GM23338 (cell line): ENCODE results near the gene UPF2. TPM values are rescaled to one million over a fixed set of nuclear protein-coding genes. Genes with fewer than 3 reads are reported as not detected.

Experiments
- ATAC-seq: fragments of 200-7000 bp; cut with Tn5 transposase; 3 replicates; pipeline ENCODE4 v1.9.1; 2020
- DNase-seq: peaks from one replicate; pipeline ENCODE4 v3.0.0-alpha.2; 2015; ENCODE audit warnings: low spot score
- H2AFZ ChIP-seq: fragments of 200-600 bp; sonication (generic); 2 replicates; pipeline ENCODE4 v1.8.0; 2016; ENCODE audit warnings: antibody characterized with exemption, mild to moderate bottlenecking, moderate library complexity
- H3F3A ChIP-seq: fragments of 200-600 bp; sonication (generic); replicated peaks from 2 replicates; pipeline ENCODE4 v1.8.0; 2017; ENCODE audit warnings: antibody characterized with exemption, mixed run types, low read depth
- H3K27ac ChIP-seq: fragments of 200-600 bp; sonication (generic); 2 replicates; pipeline ENCODE4 v1.6.1; 2016; ENCODE audit warnings: low read depth
- H3K27me3 ChIP-seq: fragments of 200-600 bp; sonication (generic); 2 replicates; pipeline ENCODE4 v1.8.0; 2016; ENCODE audit warnings: mild to moderate bottlenecking, mixed run types, moderate library complexity; ENCODE audit not compliant: insufficient read depth
- H3K36me3 ChIP-seq: fragments of 200-600 bp; sonication (generic); 2 replicates; pipeline ENCODE4 v1.8.0; 2016; ENCODE audit warnings: mild to moderate bottlenecking; ENCODE audit not compliant: insufficient read depth
- H3K4me1 ChIP-seq: fragments of 200-600 bp; sonication (generic); 2 replicates; pipeline ENCODE4 v1.8.0; 2016; ENCODE audit warnings: mild to moderate bottlenecking, moderate library complexity; ENCODE audit not compliant: insufficient read depth
- H3K4me2 ChIP-seq: fragments of 200-600 bp; sonication (generic); 2 replicates; pipeline ENCODE4 v1.7.1; 2017; ENCODE audit warnings: mixed run types
- H3K4me3 ChIP-seq: fragments of 200-600 bp; sonication (generic); 2 replicates; pipeline ENCODE4 v1.6.1; 2016; ENCODE audit warnings: mixed run types
- H3K79me2 ChIP-seq: fragments of 200-600 bp; sonication (generic); replicated peaks from 2 replicates; pipeline ENCODE4 v1.8.0; 2017; ENCODE audit warnings: mild to moderate bottlenecking; ENCODE audit not compliant: insufficient read depth
- H3K9me2 ChIP-seq: fragments of 200-600 bp; sonication (generic); 2 replicates; pipeline ENCODE4 v1.8.0; 2017; ENCODE audit not compliant: insufficient read depth
- H4K20me1 ChIP-seq: fragments of 200-600 bp; sonication (generic); replicated peaks from 2 replicates; pipeline ENCODE4 v1.8.0; 2017; ENCODE audit warnings: mild to moderate bottlenecking; ENCODE audit not compliant: insufficient read depth
- H3K27ac Mint-ChIP-seq: 2 replicates; pipeline ENCODE4 v1.8.0; 2020; ENCODE audit warnings: inconsistent platforms, mild to moderate bottlenecking, moderate library complexity, mixed read lengths
- H3K27me3 Mint-ChIP-seq: 3 replicates; pipeline ENCODE4 v1.8.0; 2022; ENCODE audit warnings: low read depth, mild to moderate bottlenecking, moderate library complexity, mixed read lengths, inconsistent platforms; ENCODE audit not compliant: insufficient read depth, poor library complexity
- H3K36me3 Mint-ChIP-seq: 3 replicates; pipeline ENCODE4 v1.8.0; 2021; ENCODE audit warnings: low read depth, mild to moderate bottlenecking, inconsistent platforms, moderate library complexity, mixed read lengths
- H3K4me1 Mint-ChIP-seq: 3 replicates; pipeline ENCODE4 v1.8.0; 2020; ENCODE audit warnings: mild to moderate bottlenecking, inconsistent platforms, mixed read lengths
- H3K4me3 Mint-ChIP-seq: 3 replicates; pipeline ENCODE4 v1.8.0; 2021; ENCODE audit warnings: moderate library complexity, mild to moderate bottlenecking, inconsistent platforms, mixed read lengths
- H3K9me3 Mint-ChIP-seq: 3 replicates; pipeline ENCODE4 v1.8.0; 2020; ENCODE audit warnings: moderate library complexity, mild to moderate bottlenecking, inconsistent platforms, mixed read lengths
- ETS1 ChIP-seq: IDR thresholded peaks from 2 replicates; pipeline ENCODE4 v1.6.1; 2016; ENCODE audit warnings: antibody characterized with exemption
- EZH2phosphoT487 ChIP-seq: fragments of 200-600 bp; sonication (generic); IDR thresholded peaks from one replicate; pipeline ENCODE4 v1.8.1; 2018; ENCODE audit warnings: antibody characterized with exemption; ENCODE audit not compliant: unreplicated experiment
- JUNB ChIP-seq: IDR thresholded peaks from one replicate; pipeline ENCODE4 v1.6.1; 2016; ENCODE audit warnings: antibody characterized with exemption; ENCODE audit not compliant: unreplicated experiment
- NANOG ChIP-seq: IDR thresholded peaks from 2 replicates; pipeline ENCODE4 v1.6.1; 2016; ENCODE audit warnings: antibody characterized with exemption, borderline replicate concordance
- REST ChIP-seq: IDR thresholded peaks from one replicate; pipeline ENCODE4 v1.6.1; 2018; ENCODE audit warnings: antibody characterized with exemption; ENCODE audit not compliant: unreplicated experiment
- STAT1 ChIP-seq: IDR thresholded peaks from one replicate; pipeline ENCODE4 v1.6.1; 2016; ENCODE audit warnings: antibody characterized with exemption; ENCODE audit not compliant: unreplicated experiment
- polyA plus RNA-seq: library from polyadenylated mRNA; unstranded; fragments of >200 nt; fragmentation: Nextera tagmentation; extraction: Ambion mirVana; gene quantifications from 2 replicates; pipeline ENCODE4 v1.2.1, GENCODE V29; 2016
- small RNA-seq: library from RNA; depleted of rRNA; stranded (forward); fragments of <200 nt; gene quantifications from one replicate; pipeline ENCODE3, GENCODE V24; 2014; ENCODE audit warnings: low replicate concordance
- total RNA-seq: library from RNA; depleted of rRNA; stranded (reverse); fragments of >200 nt; shearing (Covaris generic); gene quantifications from 2 replicates; pipeline ENCODE4 v1.2.3, GENCODE V29; 2014; rRNA removed
- TF ChIP-seq, protein P1 (sequence below), 2 experiments: fragments of 200-600 bp in 1 of 2; sonication (generic) in 1 of 2; conservative IDR thresholded peaks; 2 replicates each; pipeline versions ENCODE4 v1.5.1 to v1.6.1; 2016 to 2017; ENCODE audit warnings: antibody characterized with exemption in 2 of 2, low read depth in 2 of 2, mild to moderate bottlenecking in 2 of 2, moderate library complexity in 1 of 2

UPF2 gene
- total and polyA plus RNA-seq, 2 experiments from 2014 or later: 29.0 to 78.5 TPM

DNA sequence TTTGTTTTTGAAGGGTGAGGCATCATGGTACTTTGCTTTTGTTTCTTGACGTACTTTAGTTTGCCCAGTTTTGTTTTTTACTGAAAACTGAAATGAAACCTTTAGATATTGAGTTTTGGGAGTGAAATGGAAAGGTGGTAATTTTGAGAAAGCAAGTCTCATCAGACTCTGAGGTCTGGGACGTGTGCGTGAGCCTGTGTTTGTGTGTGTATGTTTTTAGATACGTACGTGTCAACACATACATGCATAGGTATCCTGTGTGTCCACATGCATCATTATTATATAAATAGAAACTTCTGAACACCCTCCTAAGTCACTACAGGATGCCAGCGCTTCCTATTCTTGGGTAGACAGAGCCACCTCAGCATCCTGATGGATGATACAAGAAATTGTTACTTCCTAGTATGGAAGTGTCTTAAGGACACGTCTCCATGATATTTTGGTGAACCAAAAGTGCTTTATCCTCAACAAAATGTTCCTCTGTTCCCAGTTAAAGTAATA is 171.7 kb downstream of the UPF2 start:
- H3K4me1 ChIP-seq: peaks cover 27% of the 10 kb centered on the region
- no peaks in the 10 kb centered on the region for H3K36me3 ChIP-seq
- H3K27me3 Mint-ChIP-seq: peaks cover 2% of the 10 kb centered on the region
- no peak overlapping the region for H3K27ac Mint-ChIP-seq
- H3K4me2 ChIP-seq: no peak overlapping the region
- H3K9me3 Mint-ChIP-seq: no peaks in the 10 kb centered on the region
- H3K36me3 Mint-ChIP-seq: no peaks in the 10 kb centered on the region
- no peak overlapping the region; the same call in 1 of the 2 replicates for H3K4me3 ChIP-seq
- H3K27me3 ChIP-seq: peaks cover 32% of the 10 kb centered on the region
- H4K20me1 ChIP-seq: no peaks in the 10 kb centered on the region
- H3K4me1 Mint-ChIP-seq: peaks cover 47% of the 10 kb centered on the region
- TF ChIP-seq, protein P1, sequence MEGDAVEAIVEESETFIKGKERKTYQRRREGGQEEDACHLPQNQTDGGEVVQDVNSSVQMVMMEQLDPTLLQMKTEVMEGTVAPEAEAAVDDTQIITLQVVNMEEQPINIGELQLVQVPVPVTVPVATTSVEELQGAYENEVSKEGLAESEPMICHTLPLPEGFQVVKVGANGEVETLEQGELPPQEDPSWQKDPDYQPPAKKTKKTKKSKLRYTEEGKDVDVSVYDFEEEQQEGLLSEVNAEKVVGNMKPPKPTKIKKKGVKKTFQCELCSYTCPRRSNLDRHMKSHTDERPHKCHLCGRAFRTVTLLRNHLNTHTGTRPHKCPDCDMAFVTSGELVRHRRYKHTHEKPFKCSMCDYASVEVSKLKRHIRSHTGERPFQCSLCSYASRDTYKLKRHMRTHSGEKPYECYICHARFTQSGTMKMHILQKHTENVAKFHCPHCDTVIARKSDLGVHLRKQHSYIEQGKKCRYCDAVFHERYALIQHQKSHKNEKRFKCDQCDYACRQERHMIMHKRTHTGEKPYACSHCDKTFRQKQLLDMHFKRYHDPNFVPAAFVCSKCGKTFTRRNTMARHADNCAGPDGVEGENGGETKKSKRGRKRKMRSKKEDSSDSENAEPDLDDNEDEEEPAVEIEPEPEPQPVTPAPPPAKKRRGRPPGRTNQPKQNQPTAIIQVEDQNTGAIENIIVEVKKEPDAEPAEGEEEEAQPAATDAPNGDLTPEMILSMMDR (conservative IDR thresholded peaks at IDR 0.05; ENCODE audit: low read depth in 2 of 2): no peak
- TF ChIP-seq REST (no peak), ETS1 (no peak), STAT1 (no peak)
- no peak overlapping the region for H3K27ac ChIP-seq
- no peak overlapping the region for H2AFZ ChIP-seq
- DNase-seq (no peak), ATAC-seq (no peak)
- no peaks in the 10 kb centered on the region for H3K9me2 ChIP-seq
- H3F3A ChIP-seq: peaks cover 4% of the 10 kb centered on the region
- no peaks in the 10 kb centered on the region for H3K79me2 ChIP-seq
- H3K4me3 Mint-ChIP-seq: peak overlapping the region; percentile 53; the same call in 2 of the 3 replicates

DNA sequence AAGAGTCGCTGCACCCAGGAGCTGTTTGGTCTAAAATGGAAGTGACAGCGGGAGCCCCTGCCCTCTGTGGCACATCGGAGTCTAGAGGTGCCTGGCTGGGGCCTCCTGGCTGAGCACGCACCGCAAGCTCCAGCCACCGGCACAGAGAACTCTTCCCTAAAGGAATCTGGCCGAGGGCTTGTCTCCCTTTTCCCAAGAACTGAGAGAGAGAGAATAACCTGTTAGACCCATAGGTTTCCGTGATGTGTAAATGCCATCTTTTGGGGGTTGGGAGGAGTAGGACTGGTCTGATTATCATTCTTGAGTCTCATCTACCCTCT is 172.2 kb downstream of the UPF2 start:
- TF ChIP-seq JUNB: no peak
- no peak for TF ChIP-seq STAT1
- TF ChIP-seq, protein P1 (conservative IDR thresholded peaks at IDR 0.05; ENCODE audit: low read depth in 2 of 2): no peak
- no peak for TF ChIP-seq NANOG
- TF ChIP-seq EZH2phosphoT487: no peak
- Histone ChIP-seq H3K4me1 (peaks cover 22% of the 10 kb centered on the region), H3K36me3 (no peaks in the 10 kb centered on the region), H3K27me3 (peaks cover 32% of the 10 kb centered on the region), H2AFZ (peak overlapping the region; percentile 88), H3K4me3 (peak overlapping the region; percentile 61), H3K27ac (no peak overlapping the region), H3F3A (peaks cover 4% of the 10 kb centered on the region), H4K20me1 (no peaks in the 10 kb centered on the region), H3K4me2 (peak overlapping the region; percentile 83), H3K79me2 (no peaks in the 10 kb centered on the region), H3K9me2 (no peaks in the 10 kb centered on the region)
- H3K4me1 Mint-ChIP-seq: peaks cover 41% of the 10 kb centered on the region
- peak overlapping the region; percentile 53; the same call in 2 of the 3 replicates for H3K4me3 Mint-ChIP-seq
- DNase-seq (peak; percentile 59), ATAC-seq (peak; percentile 26)
- no peaks in the 10 kb centered on the region for H3K9me3 Mint-ChIP-seq
- H3K27ac Mint-ChIP-seq: no peak overlapping the region
- no peaks in the 10 kb centered on the region for H3K36me3 Mint-ChIP-seq
- no peaks in the 10 kb centered on the region for H3K27me3 Mint-ChIP-seq

Small RNA genes within 50 kb of the gene (small RNA-seq; reads per million reads assigned to genes)
- not detected for gene RNU6-1095P

Other genes with a start within 250 kb of the UPF2 start
- 5.6 and 10.8 TPM in 2 replicates for gene PROSER2, start 219.5 kb downstream of the UPF2 start, total RNA-seq
- 3.7 and 4.2 TPM in 2 replicates for gene PROSER2, start 219.5 kb downstream of the UPF2 start, polyA plus RNA-seq
- 40.4 and 63.9 TPM in 2 replicates for gene DHTKD1, start 26.1 kb upstream of the UPF2 start, total RNA-seq
- gene DHTKD1, start 26.1 kb upstream of the UPF2 start, polyA plus RNA-seq: 18.0 and 20.2 TPM in 2 replicates
- 17.6 and 18.2 TPM in 2 replicates for gene SEC61A2, start 86.9 kb upstream of the UPF2 start, total RNA-seq
- 5.6 and 8.7 TPM in 2 replicates for gene SEC61A2, start 86.9 kb upstream of the UPF2 start, polyA plus RNA-seq
- 94.3 and 107 TPM in 2 replicates for gene NUDT5, start 153.1 kb upstream of the UPF2 start, total RNA-seq
- gene NUDT5, start 153.1 kb upstream of the UPF2 start, polyA plus RNA-seq: 254 and 255 TPM in 2 replicates
- gene CDC123, start 153.4 kb upstream of the UPF2 start, total RNA-seq: 158 and 175 TPM in 2 replicates
- 164 and 179 TPM in 2 replicates for gene CDC123, start 153.4 kb upstream of the UPF2 start, polyA plus RNA-seq